ENCODE measurements around the gene FAM107B.

FAM107B gene

GRCh38 chr10:14560791-14561765 lies 213.6 kb downstream of the FAM107B start:
- no peak for DNase-seq (ENCODE audit: low read depth in 2 of 2)

- peak; percentile 68 for DNase-seq (ENCODE audit: low read depth in 2 of 2)
Measured at GRCh38 chr10:14560274-14560673, 214.4 kb downstream of the FAM107B start.

- DNase-seq (ENCODE audit: low read depth in 2 of 2) = no peak
Measured at GRCh38 chr10:14558025-14558424, 216.7 kb downstream of the FAM107B start.

- no peak for DNase-seq (ENCODE audit: low read depth in 2 of 2)
Measured at GRCh38 chr10:14557567-14557966, 217.1 kb downstream of the FAM107B start.

- no peak for DNase-seq (ENCODE audit: low read depth in 2 of 2)
Measured at GRCh38 chr10:14556285-14556956, 218.3 kb downstream of the FAM107B start.

GRCh38 chr10:14555807-14556206 lies 218.9 kb downstream of the FAM107B start:
- no peak for DNase-seq (ENCODE audit: low read depth in 2 of 2)

- DNase-seq (ENCODE audit: low read depth in 2 of 2) = no peak
Measured at GRCh38 chr10:14554491-14555205, 220.0 kb downstream of the FAM107B start.

GRCh38 chr10:14554091-14554490 lies 220.6 kb downstream of the FAM107B start:
- DNase-seq (ENCODE audit: low read depth in 2 of 2) = no peak

- no peak for DNase-seq (ENCODE audit: low read depth in 2 of 2)
Measured at GRCh38 chr10:14553448-14553847, 221.2 kb downstream of the FAM107B start.

- DNase-seq (ENCODE audit: low read depth in 2 of 2) = no peak
Measured at GRCh38 chr10:14552015-14552414, 222.7 kb downstream of the FAM107B start.

GRCh38 chr10:14550471-14550981 lies 224.2 kb downstream of the FAM107B start:
- DNase-seq (ENCODE audit: low read depth in 2 of 2) = no peak

- no peak for DNase-seq (ENCODE audit: low read depth in 2 of 2)
Measured at GRCh38 chr10:14549496-14549895, 225.2 kb downstream of the FAM107B start.

- DNase-seq (ENCODE audit: low read depth in 2 of 2) = no peak
Measured at GRCh38 chr10:14548970-14549369, 225.7 kb downstream of the FAM107B start.

GRCh38 chr10:14548474-14548873 lies 226.2 kb downstream of the FAM107B start:
- DNase-seq (ENCODE audit: low read depth in 2 of 2) = no peak

GRCh38 chr10:14547816-14548215 lies 226.9 kb downstream of the FAM107B start:
- DNase-seq (ENCODE audit: low read depth in 2 of 2) = no peak

GRCh38 chr10:14545827-14546226 lies 228.9 kb downstream of the FAM107B start:
- DNase-seq (ENCODE audit: low read depth in 2 of 2) = no peak

- DNase-seq (ENCODE audit: low read depth in 2 of 2) = no peak
Measured at GRCh38 chr10:14543904-14544210, 230.8 kb downstream of the FAM107B start.

GRCh38 chr10:14543046-14543903 lies 231.4 kb downstream of the FAM107B start:
- no peak for DNase-seq (ENCODE audit: low read depth in 2 of 2)

GRCh38 chr10:14541379-14541778 lies 233.3 kb downstream of the FAM107B start:
- no peak for DNase-seq (ENCODE audit: low read depth in 2 of 2)

GRCh38 chr10:14540611-14541010 lies 234.1 kb downstream of the FAM107B start:
- DNase-seq (ENCODE audit: low read depth in 2 of 2) = no peak

- DNase-seq (ENCODE audit: low read depth in 2 of 2) = no peak
Measured at GRCh38 chr10:14540062-14540461, 234.6 kb downstream of the FAM107B start.
